Measurements from ENCODE around the gene TOP2A.

DNA sequence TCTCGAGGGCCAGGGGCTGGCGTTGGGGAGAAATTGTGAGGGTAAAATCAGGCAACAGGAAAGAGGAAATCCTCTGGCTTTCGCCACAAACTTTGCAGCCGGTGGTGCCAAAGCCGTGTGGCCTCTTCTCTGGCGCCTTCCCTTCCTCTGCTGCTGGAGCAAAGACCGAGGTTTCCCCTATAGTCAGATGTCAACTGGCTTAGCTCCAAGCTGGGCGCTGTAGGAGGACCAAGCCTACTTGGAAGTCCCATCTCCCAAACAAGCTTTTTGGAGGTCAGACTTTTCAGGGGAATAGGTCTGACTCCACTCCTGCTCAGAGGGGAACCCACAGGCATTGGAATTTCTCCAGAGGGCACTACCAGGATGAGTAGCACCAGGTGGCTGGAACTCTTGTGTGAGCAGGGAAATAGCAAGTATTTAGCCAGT, 30.5 kb upstream of the TOP2A start:
- TF ChIP-seq SP1 (IDR thresholded peaks at IDR 0.05) = no peak
- TF ChIP-seq FOXM1 (IDR thresholded peaks at IDR 0.05; ENCODE audit: borderline replicate concordance) = no peak
- TF ChIP-seq LEF1 (IDR thresholded peaks at IDR 0.05; ENCODE audit: borderline replicate concordance) = no peak
- TF ChIP-seq FOXK2 (IDR thresholded peaks at IDR 0.05) = no peak
- TF ChIP-seq ELF4 (IDR thresholded peaks at IDR 0.05) = no peak
- no peak for TF ChIP-seq TARDBP (IDR thresholded peaks at IDR 0.05)

All from HEK293T (cell line).